HG03521 (cell line): ENCODE results near the gene NDUFB7.
"Not testable (repeated sequence)": the region's sequence is repeated elsewhere in the genome, so short reads cannot be mapped to it uniquely, and the experiment has no call there.

Experiments used
- ATAC-seq: cut with Tn5 transposase; IDR thresholded peaks from one replicate; pipeline ENCODE4 v1.9.1; 2021; ENCODE audit warnings: mild to moderate bottlenecking, moderate library complexity; ENCODE audit not compliant: unreplicated experiment

NDUFB7 gene

DNA sequence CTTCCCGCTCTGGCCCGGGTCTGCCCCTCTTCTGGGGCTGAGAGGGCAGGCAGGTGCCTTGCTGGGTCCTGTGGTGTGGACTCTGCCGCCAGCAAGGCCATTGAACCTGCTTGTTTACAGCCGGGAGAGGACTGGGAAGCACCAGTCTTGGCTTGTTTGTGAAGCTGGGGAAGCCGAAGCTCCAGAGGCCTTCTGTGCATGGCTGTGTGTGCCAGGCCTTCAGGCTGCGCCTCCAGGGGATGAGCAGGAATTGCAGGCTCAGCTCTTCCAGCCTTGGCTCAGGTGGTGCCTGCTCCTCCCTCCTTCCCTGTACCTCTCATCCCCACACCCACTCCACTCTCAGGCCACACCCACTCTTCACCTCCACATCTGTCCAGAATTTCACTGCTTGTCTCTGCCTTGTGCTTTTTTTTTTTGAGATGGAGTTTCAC is 17.5 kb downstream of the NDUFB7 start:
- no peak for ATAC-seq

DNA sequence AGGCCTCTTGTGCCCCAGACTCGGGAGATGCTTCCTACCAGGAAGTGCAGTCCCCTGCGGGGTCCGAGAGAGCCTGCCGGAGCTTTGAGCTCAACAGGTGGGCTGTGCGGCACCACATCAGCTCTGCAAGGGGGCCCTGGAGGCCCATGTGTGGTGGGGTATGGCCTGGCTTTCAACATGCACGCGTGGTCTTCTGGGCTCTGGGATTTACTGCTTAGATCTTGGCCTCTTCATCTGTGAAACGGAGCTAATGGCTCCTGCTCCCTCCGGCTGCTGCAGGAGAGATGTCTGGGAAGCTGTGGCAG is 18.0 kb downstream of the NDUFB7 start:
- ATAC-seq, result no peak

DNA sequence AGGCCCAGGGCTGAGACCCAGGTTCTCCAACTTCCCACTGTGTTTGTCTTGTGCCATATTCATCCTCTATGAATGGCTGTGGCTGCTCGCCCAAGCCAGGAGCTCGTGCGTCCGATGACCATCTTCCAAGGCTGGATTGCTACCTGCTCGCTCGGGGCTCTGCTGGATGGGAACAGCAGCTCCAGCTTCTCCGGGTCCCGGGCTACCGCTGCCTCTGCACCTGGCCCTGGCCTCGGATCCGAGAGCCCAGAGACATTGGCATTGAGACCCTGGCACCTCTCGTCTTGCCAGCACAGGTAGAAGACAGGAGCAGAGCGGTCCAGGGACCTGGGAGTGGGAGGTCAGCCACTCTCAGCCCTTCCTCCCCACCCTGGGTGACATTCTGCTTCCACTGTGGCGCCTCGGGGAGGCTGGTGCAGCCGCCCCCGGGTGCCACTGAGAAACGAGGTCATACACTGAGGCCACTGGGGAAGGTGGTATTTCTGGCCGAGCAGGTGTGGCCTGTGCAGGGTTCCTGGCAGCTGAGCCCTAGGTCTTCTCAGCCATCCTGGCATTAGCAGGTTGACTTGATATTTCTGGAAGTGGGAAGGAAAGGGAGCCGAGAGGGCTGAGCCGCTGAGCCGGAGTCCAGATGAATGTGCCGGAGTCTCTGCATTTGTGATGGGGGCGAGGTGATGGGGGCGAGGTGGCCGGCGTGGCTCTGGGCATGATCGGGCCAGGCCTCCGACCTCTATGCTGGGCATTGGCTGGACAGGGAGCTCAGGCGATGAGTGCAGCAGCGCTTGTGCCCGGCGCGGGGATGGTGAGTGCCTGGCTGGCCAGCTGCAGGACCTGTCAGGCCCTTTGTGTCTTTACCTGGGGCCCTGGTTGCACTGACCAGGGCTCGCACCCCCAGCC is 18.6 kb downstream of the NDUFB7 start:
- no peak for ATAC-seq

DNA sequence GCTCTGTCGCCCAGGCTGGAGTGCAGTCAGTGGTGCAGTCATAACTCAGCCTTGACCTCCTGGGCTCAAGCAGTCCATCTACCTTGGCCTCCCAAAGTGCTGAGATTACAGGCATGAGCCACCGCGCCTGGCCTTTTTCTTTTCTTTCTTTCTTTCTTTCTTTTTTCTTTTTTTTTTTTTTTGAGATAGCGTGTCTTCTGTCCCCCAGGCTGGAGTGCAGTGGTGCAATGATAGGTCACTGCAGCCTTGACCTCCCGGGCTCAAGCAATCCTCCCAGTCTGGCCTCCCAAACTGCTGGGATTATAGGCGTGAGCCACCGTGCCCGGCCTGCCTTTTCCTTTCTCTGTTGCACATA is 19.9 kb downstream of the NDUFB7 start:
- not testable (repeated sequence) for ATAC-seq

DNA sequence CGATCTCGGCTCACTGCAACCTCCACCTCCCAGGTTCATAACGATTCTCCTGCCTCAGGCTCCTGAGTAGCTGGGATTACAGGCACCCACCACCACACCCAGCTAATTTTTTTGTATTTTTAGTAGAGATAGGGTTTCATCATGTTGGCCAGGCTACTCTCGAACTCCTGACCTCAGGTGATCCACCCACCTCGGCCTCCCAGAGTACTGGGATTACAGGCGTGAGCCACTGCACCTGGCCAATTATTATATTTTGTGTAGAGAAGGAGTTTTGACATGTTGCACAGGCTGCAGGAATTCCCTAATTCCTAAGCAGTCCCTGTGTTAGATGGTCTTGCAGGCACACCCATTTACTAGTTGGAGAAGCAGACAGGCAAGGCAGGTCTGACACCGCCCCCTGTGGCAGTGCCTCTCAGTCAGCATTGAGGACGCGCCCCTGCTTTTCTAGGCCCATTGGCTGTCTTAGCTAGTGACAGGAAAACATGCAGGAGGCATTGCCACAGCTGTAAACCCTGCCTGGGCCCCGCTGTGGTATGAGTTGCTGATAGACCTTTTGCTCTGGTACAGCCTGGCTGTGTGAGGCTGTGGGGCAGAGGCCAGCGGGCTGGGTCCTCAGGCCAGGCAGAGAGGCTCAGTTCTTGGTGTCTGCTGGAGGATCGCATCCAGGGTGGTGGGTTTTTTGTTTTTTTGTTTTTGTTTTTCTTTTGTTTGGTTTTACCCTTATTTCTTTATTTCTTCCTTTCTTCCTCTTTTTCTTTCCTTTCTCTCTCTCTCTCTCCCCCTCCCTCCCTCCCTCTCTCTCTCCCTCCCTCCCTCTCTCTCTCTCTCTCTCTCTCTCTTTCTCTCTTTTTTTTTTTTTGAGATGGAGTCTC is 20.5 kb downstream of the NDUFB7 start:
- not testable (repeated sequence) for ATAC-seq

DNA sequence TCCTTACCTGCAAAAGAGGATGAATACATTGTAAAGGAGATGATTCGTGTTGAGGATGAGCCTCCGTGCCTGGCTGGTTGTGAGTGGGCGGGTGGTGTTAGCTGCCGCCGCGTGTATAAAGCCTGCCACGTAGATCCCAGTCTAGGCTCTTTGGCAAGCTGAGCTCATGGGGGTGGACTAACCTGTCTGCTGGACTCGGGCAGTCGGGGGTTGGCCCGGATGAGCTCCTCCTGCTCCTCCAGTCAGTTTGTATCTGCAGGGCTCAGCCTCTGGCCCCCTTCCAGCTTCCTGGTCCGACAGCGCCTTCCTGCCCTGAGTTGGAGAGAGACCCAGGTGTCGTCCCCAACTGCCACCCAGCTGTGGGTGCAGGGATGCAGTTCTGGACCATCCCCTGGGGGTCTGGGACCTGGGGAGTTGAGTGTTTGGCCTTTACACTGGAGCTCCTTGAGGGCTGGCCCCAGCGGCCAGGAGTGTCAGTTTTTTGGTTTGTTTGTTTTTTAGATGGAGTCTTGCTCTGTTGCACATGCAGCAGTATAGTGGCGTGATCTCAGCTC is 21.6 kb downstream of the NDUFB7 start:
- no peak for ATAC-seq

DNA sequence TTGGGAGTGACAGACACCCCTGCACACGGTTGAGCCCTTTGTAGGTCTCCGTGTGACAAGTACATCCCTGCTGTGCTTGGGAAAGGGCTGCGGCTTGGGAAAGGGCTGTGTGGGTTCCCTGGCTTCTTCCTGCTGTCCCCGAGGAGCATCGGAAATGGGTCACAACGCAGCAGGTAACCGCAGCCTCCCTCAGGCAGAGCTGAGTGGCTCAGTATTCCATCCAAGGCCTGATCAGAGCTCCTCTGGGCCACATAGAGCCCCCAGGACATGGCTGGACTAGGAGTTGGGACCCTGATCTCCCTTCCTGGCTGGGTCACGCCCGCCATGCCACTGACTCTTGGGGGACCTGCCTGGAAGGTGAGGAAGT is 26.2 kb downstream of the NDUFB7 start:
- ATAC-seq, result no peak

DNA sequence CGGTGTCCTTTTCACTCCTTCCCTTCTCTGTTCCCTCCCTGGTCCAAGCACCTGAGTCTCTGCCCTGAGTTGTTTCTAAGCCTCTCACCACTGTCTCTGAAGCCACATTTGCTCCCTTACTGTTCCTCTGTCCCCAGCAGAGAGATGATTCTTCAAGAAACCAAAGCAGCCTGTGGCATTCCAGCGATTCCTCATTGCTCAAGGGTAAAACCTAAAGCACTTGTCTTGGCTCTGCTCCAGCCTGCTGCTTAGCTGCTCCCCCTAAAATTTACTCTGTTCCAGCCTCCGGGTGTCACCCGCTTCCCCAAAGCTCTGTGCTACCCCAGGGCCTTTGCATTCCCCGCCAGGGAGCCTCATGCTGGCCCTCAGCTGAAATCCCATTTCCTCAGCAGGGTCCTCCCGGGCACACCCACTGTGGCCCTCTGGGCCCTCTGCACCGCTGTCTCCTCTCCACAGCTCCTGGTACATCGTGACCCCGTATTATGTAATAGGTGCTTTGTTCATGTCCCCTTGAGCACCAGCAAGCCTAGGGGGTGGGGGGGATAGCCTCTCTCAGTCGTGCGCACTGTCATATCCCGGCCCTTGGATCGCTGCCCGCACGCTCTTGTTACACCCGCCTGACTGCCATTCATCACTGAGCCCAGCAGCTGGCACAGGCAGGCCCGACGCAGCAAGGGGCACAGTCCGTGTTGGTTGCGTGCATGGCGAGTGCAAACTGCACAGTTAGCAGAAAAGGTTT is 26.7 kb downstream of the NDUFB7 start:
- no peak for ATAC-seq

DNA sequence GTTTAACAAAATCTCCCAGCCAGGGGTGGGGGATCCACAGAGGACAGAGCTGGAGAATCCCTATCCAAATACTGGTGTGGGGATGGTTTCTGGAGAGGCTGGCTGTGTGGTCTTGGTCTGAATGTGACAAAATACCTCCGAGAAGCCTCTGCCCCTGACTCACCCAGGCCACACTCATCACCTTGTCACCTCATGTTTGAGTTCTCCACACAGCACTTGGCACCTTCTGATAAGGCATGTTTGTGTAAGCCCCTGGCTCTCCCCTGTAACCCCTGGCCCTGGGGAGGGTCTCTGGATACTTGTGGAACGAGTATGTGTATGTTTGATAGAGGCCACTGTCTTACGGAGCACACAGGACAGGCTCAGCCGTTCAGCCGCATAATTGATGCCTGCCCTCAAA is 27.8 kb downstream of the NDUFB7 start:
- no peak for ATAC-seq

DNA sequence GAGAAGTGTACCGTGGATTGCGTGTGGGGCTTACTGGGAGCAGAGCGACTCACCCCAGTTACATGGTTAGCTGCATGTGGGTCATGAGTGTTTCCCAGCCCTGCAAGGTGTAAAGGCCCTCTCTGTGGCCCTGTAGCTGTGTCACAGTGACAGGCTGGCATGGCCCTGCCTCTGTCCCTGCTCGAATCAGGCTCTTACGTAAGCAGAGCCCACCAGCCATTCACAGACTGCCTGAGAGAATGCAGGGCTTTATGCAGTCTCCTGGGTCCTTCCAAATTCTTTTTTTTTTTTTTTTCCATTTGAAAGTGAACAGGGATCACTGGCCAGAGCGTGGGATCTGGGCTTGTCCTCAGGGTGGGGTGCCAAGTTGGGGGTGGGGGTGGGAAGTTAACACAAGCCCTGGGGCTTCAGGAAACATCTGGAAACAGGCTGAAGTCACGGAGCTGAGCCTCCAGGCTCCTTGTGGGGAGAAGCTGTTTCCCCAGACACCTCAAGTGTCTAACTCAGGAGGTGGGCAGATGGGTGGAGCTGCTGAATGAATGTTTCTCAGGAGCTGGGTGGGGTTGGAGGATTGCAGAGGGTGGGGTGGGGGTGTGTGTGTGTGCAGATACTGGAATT is 29.0 kb downstream of the NDUFB7 start:
- ATAC-seq, result no peak

DNA sequence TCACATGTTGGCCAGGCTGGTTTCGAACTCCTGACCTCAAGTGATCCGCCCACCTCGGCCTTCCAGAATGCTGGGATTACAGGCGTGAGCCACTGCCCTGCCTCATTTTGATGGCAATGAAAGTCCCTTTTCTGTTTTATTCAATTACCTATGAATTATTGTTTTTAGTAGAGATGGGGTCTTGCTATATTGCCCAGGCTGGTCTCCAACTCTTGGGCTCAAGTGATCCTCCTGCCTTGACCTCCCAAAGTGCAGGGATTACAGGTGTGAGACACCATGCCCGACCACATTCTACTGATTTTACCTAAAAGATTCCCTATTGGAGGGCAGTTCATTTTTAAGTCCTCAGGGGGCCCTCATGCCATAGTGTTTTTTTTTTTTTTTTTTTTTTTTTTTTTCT is 29.9 kb downstream of the NDUFB7 start:
- ATAC-seq, result not testable (repeated sequence)

DNA sequence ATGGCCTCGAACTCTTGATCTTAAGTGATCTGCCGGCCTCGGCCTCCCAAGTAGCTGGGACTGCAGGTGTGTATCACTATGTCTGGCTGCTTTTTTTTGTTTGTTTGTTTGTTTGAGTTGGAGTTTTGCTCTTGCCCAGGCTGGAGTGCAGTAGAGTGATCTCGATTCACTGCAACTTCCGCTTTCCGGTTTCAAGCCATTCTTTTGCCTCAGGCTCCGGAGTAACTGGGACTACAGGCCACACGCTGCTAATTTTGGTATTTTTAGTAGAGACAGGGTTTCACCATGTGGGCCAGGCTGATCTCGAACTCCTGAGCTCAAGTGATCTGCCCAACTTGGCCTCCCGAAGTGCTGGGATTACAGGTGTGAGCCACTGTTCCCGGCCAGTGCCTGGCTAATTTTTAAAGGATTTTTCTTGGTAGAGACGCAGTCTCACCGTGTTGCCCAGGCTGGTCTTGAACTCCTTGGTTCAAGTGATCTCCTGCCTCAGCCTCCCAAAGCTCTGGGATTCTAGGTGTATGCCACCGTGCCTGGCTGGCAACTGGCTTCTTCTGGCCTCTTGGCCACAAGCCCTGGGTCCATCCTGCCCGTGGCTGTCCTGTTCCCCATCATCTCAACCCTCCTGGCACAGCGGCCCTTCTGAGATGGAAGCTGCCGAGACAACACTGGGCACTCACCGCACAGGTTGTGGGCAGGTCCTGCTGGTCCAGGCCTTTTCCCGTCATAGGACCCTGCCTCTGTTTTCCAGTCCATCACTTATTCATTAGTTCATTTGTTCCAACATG is 30.9 kb downstream of the NDUFB7 start:
- ATAC-seq, result no peak

DNA sequence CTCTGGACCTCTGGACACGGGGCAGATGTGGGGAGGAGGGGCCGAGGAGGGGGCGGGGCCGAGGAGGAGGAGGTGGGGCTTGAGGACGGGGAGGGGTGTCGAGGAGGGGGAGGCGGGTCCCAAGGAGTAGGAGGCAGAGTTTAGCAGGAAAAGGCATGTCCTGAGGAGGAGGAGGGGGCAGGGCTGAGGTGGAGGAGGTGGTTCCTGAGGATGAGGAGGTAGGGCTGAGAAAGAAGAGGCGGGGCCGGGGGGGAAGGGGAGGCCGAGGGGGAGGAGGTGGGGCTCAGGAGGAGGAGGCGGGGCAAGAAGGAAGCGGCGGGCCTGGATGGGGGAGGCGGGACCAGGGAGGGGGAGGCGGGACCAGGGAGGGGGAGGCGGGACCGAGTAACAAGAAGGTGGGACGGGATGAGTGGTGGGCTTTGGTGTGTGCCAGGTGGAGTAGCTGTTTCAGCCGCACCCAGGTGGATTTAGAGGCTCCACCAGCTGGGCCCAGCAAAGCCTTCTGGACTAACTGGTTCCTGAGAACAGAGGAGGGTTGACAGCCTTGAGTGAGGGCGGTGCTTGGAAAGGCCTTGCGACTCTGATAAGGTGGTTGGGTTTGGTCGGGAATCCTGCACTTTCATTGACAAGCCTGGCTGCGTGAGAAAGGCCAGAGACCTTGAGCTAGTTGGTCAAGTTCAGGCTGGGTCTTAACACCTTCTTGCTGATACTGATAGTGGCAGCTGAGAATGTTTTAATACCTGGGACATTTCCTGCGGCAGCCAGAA is 34.8 kb downstream of the NDUFB7 start:
- no peak for ATAC-seq

DNA sequence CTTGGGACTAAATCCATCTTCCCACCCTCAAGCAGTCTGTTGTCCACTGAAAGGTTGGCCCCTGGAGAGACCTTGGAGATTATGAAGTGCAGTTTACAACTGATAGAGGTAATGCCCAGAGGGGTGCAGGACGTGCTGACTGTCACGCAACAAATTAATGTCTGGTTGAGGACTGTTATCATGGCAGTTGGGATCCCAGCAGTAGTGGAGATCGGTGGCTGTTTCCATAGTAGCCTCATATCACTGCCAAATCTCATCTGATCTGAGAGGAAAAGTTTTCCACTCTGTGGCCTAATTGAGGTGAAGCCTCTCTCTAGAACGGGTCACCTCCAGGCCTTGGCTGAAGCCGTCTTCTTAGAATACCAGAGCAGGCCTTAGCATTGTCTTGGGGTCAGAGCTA is 38.4 kb downstream of the NDUFB7 start:
- ATAC-seq, result no peak

DNA sequence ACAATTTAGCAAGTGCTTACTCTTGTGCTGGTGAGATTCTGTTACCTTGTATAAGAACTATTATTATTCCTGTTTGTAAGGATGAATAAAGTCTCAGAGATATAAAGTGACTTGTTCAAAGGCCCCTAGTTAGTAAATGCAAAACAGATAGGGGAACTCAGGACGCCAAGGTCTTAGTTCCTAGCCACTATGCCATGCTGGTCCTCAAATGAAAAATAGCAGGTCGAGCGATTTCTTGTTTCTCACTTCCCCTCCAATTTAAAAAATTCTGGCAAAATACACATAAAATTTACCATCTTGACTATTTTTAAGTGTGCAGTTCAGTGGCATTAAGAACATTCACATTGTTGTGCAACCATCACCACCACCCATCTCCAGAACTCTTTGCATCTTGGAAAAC is 41.4 kb downstream of the NDUFB7 start:
- no peak for ATAC-seq

DNA sequence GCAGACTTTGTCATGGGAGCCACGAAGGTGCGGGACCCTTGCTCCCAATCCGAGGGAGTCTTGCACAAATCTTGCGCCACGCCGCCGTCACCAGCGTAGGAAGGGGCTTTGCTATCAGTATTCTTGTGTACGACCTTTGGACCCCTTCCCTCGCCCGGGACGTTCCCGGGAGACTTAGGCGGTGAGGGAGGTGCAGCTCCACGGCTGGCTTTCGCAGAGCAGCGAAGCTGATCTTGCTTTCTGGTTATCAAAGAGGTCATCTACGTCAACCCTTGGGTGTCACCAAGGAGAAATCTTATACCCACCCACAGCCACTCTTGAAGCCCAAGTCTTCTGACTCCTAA is 41.9 kb downstream of the NDUFB7 start:
- ATAC-seq, result no peak

DNA sequence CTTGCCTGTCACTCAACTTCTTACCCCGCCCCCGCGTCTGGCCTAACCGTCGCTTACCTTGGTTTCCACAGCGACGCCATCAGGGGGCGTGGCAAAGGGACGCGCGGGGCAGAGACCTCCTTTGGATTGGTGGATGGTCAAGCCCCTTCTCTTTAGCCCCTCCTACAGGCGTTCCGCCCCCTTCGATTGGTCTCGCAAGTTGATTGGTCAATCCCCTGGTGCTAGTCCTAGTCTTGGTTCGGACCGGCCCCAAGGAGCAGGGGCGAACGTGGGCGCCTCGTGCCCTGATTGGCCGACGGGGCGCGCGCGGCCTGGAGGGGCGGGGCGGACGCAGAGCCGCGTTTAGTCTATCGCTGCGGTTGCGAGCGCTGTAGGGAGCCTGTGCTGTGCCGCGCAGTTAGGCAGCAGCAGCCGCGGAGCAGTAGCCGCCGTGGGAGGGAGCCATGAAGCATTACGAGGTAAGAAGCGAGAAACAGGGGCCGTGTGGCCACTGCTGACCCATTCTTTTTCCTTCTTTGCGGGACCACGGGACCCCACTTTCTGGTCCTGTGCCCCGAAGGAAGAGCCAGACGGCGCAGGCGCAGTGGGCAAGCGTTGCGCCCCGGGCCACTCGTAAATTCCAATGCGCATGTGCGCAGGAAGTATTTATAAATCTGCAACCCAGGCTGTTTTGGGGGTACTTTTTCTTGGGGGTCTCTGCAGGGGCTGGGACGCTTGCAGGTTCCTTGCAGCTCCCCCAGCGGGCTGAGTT is 42.4 kb downstream of the NDUFB7 start, which contains the start of gene TECR:
TECR (plus strand) TSS at position 341 of the 751 bp plus-strand sequence; CDS start at position 444, 103 bp downstream.
- ATAC-seq, result peak; percentile 95

DNA sequence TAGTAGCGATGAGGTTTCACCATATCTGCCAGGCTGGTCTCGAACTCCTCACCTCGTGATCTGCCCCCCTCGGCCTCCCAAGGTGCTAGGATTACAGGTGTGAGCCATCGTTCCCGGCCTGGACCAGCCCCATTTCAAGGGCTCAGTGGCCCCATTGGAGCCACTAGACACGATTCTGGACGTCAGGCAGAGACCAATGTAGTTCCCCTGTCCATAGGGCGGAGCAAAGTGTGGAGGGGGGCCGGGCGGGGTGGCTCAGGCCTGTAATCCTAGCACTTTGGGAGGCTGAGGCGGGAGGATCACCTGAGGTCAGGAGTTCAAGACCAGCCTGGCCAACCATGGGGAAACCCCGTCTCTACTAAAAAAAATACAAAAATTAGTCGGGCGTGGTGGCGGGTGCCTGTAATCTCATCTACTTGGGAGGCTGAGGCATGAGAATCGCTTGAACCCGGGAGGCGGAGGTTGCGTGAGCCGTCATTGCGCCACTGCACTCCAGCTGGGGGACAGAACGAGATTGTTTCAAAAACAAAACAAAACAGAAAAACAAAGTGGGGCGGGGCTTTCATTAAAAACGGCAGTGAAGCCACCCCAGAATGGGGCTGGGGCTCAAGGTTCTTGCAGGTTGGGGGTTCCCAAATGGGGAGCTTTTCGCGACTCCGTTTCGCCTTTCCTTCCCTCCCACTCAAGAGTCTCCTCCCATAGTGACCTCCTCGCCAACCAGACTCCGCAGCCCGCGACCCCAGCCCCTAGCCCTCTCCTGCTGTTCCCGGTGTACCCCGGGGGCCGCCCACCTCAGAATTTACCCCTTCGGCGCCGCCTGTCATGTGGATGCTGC is 43.2 kb downstream of the NDUFB7 start:
- ATAC-seq, result no peak
